IPS-18a (cell line): Measurements from ENCODE around the gene NRL.

Source experiments
- H3K27ac ChIP-seq: one replicate; pipeline ENCODE4 v1.5.1; 2013; ENCODE audit warnings: low read length
- H3K27me3 ChIP-seq: one replicate; pipeline ENCODE4 v1.6.1; 2013; ENCODE audit warnings: mild to moderate bottlenecking, low read length; ENCODE audit not compliant: control insufficient read depth, insufficient read depth
- H3K36me3 ChIP-seq: one replicate; pipeline ENCODE4 v1.6.1; 2013; ENCODE audit warnings: low read depth, low read length; ENCODE audit not compliant: control insufficient read depth
- H3K4me1 ChIP-seq: one replicate; pipeline ENCODE4 v1.6.1; 2013; ENCODE audit warnings: low read depth, low read length; ENCODE audit not compliant: control insufficient read depth
- H3K4me3 ChIP-seq: one replicate; pipeline ENCODE4 v1.5.1; 2013; ENCODE audit warnings: low read length
- H3K9ac ChIP-seq: one replicate; pipeline ENCODE4 v1.6.1; 2013; ENCODE audit warnings: mild to moderate bottlenecking, low read length, moderate library complexity
- H3K9me3 ChIP-seq: one replicate; pipeline ENCODE4 v1.6.1; 2013; ENCODE audit warnings: low read depth, low read length; ENCODE audit not compliant: control insufficient read depth

NRL gene

DNA sequence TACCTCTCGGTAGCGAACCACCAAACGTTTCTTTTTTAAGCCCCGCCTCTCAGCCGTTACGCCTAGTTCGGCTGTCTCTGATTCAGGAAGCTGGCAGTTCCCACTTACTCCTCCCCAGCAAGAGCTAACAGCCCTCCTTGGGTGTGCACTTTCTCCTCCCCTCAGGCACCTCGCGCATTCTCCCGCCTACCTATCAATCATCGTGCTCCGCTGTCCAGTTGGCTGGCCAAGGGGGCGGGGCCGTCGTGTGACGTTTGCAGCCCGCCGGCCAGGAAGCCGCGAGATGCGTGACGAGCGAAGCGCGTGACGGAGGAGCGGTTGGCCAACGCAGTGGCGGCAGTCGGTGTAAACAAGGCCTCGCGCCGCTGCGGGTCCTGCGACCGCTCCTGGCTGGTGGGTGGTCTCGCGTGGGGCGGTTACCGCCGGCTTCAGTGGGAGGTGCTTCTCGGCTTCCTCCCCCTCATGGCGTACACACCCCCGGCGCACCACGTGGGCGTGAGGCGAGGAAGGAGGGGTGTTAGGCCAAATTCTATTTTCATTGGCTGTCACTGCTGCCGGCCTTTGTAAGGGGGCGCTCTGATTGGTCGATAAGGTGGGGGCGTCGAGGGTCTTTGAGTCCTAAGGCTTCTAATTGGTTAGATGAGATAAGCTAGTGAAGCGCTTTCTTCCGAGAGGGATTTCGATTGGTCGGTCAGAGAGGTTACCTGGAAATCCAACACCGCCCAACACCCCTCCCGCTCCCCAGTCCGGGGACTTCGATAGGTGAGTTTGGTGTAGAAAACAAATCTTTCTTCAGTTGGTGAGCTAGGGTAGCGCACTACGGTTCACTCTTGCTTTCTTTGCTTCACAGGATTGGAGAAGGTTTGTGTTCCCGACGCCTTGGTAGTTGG is at the start of gene NRL, which contains the start of gene DCAF11:
TSS of gene NRL (minus strand) at position 418 of the 890 bp plus-strand sequence. CDS start 32,101 bp downstream, outside the sequence.
TSS of gene DCAF11 (plus strand) at position 246 of the 890 bp plus-strand sequence. CDS start 818 bp downstream, outside the sequence.
- Histone ChIP-seq H3K4me3 (peak within 1 kb of the TSS; percentile 84), H3K27me3 (no peaks in the 10 kb centered on the region), H3K4me1 (no peaks in the 10 kb centered on the region)

DNA sequence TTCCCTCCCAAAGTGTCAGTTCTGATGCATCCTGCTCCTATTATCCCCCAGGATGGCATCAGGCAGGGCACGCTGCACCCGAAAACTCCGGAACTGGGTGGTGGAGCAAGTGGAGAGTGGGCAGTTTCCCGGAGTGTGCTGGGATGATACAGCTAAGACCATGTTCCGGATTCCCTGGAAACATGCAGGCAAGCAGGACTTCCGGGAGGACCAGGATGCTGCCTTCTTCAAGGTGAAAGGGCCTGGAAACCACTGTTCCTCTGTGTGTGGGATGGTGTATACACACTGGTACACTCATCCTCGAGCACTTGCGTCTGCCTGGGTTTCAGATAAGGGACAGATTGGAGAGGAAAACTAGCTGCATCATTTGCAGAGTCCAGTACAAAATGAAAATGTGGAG is 47.3 kb upstream of the NRL start:
- Histone ChIP-seq H3K4me1 (peaks cover 6% of the 10 kb centered on the region), H3K9ac (no peak overlapping the region), H3K4me3 (no peak overlapping the region), H3K27me3 (no peaks in the 10 kb centered on the region), H3K9me3 (no peaks in the 10 kb centered on the region), H3K36me3 (peaks cover 32% of the 10 kb centered on the region), H3K27ac (no peak overlapping the region)

More for the DNA sequence above, at the start of gene NRL, which contains the start of gene DCAF11:
- Histone ChIP-seq H3K36me3 (peaks cover 30% of the 10 kb centered on the region), H3K9me3 (no peaks in the 10 kb centered on the region), H3K27ac (peak within 1 kb of the TSS; percentile 52), H3K9ac (peak within 1 kb of the TSS; percentile 59)

DNA sequence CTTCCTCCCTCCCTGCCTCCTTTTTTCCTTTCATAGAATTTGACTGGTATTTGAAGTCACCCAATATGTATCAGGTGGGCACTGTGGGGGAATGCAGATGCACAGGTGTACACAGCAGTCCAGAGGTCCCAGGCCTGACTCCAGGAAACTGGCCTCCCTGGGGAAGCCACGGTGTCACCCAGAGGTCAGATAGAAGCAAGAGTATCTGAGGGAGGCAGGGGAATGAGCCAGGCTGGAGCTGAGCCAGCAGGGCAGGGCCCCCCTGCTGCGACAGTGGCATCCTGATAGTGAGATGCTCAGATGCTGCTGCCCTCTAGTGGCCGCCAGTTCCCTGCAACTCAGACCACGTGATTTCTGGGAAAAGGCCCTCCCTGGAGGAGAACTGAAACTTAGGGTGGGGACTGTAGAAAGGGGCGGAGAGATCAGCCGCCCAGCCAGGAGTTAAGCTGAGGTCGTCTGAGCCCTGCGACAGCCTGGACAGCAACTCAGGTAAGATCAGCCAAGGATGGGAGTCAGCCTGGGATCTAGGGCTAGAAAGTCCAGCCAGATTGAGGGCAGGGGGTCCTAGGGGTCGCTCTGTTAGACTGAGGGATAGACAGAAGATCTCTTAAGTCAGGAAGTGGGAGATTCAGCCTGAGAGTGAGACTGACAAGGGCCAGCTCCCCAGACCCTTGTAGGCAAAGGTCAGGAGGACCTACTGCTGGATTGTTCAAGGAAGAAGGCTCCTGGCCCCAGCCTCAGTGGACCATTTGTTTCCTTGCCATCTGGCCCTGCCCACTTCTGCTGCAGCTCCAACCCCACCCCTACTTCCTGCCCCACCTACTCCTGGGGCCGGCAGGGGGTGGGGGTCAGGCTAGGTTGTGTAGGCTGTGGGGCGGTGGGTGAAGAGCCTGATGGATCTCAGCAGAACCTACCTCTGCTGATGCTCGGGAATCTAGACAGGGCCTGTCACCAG is 46.4 kb upstream of the NRL start, which contains the start of gene IRF9:
TSS of gene IRF9 (plus strand) at position 416 of the 955 bp plus-strand sequence. CDS start 880 bp downstream, outside the sequence.
- Histone ChIP-seq H3K36me3 (peaks cover 37% of the 10 kb centered on the region), H3K4me3 (peak within 1 kb of the TSS; percentile 35), H3K27ac (no peak within 1 kb of the TSS), H3K27me3 (no peaks in the 10 kb centered on the region), H3K9me3 (no peaks in the 10 kb centered on the region), H3K4me1 (peaks cover 6% of the 10 kb centered on the region), H3K9ac (no peak within 1 kb of the TSS)

DNA sequence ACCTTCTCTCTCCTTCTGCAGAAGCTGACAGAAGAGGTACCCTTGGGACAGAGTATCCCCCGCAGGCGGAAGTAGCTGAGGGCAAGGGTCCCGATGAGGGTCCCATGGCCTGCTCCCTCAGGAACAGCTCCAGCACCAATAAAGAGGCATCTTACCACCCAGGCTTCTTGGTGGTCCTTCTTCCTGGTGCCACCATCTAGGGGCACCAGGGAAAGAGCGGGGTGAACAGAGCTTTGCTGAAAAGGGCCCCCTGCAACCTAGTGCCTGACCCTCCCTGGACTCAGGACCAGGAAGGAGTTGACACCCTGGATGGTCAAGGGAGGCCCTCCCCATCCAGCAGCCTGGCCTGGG is 45.7 kb upstream of the NRL start:
- H3K4me1 ChIP-seq: peaks cover 6% of the 10 kb centered on the region
- peaks cover 44% of the 10 kb centered on the region for H3K36me3 ChIP-seq
- H3K9me3 ChIP-seq: no peaks in the 10 kb centered on the region
- H3K9ac ChIP-seq: no peak overlapping the region
- no peak overlapping the region for H3K27ac ChIP-seq
- H3K4me3 ChIP-seq: no peak overlapping the region
- no peaks in the 10 kb centered on the region for H3K27me3 ChIP-seq

DNA sequence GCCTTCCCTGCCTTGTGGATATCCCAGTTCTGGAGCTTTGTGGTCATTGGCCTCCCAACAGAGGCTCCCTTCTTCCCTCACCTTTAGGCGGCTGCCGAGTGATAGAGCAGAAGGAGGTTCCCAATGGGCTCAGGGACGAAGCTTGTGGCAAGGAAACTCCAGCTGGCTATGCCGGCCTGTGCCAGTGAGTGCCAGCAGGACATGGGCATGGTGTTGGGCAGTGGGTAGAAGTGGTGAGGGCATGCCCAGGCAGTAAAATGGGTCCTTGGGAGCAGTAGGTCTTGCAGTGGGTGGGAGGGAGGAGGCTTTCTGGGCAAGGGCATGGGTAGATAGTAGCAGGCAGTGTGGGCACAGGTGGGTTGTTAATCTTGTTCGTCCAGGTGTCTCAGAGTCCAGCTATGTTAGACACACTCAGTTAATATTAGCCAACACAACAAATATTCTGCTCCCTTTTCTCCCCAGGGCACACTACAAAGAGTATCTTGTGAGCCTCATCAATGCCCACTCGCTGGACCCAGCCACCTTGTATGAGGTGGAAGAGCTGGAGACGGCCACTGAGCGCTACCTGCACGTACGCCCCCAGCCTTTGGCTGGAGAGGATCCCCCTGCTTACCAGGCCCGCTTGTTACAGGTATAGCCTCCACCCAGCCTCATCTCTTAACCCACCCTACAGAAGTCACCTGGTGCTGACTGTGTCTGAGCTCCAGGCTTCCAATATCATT is 45.2 kb upstream of the NRL start:
- Histone ChIP-seq H3K27me3 (no peaks in the 10 kb centered on the region), H3K9ac (no peak overlapping the region), H3K36me3 (peaks cover 45% of the 10 kb centered on the region)

DNA sequence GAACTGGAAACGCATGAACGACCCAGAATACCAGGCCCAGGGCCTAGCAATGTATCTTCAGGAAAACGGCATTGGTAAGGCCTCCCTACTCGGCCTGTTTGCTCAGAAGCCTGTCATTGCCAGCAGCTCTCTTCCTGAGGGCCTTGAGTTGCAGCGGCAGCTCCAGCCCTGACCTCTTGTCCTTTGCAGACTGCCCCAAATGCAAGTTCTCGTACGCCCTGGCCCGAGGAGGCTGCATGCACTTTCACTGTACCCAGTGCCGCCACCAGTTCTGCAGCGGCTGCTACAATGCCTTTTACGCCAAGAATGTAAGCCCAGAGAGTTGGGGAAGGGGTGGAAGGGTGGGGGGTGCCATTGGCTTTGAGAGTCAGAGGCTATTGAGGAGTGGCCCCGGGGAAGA is 42.6 kb upstream of the NRL start:
- Histone ChIP-seq H3K27me3 (no peaks in the 10 kb centered on the region), H3K36me3 (peaks cover 50% of the 10 kb centered on the region), H3K9me3 (no peaks in the 10 kb centered on the region), H3K9ac (no peak overlapping the region), H3K27ac (no peak overlapping the region), H3K4me1 (peaks cover 6% of the 10 kb centered on the region), H3K4me3 (no peak overlapping the region)

More for the DNA sequence above, 45.2 kb upstream of the NRL start:
- Histone ChIP-seq H3K4me1 (peaks cover 6% of the 10 kb centered on the region), H3K9me3 (no peaks in the 10 kb centered on the region), H3K27ac (no peak overlapping the region), H3K4me3 (no peak overlapping the region)

DNA sequence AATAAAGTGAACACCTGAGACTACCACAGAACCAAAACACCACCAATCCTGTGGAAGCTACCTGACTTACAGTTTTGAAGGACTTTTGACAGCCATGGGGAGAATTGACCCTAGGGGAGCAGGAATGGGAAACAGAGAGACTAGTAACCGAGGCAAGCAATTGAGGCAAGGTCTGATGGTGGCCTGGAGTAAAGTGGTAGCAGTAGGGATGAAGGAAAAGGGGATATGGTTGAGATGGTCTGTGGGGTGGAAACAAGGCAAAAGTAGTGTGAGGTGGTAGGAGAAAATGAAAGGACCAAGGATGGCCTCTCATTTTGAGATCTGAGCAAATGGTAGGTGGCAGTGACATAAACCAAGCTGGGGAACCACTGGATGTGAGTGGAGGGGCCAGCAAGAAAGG is 42.1 kb upstream of the NRL start:
- peaks cover 6% of the 10 kb centered on the region for H3K4me1 ChIP-seq
- no peak overlapping the region for H3K4me3 ChIP-seq
- H3K36me3 ChIP-seq: peaks cover 53% of the 10 kb centered on the region
- no peaks in the 10 kb centered on the region for H3K27me3 ChIP-seq
- H3K9ac ChIP-seq: no peak overlapping the region
- no peaks in the 10 kb centered on the region for H3K9me3 ChIP-seq
- H3K27ac ChIP-seq: no peak overlapping the region

DNA sequence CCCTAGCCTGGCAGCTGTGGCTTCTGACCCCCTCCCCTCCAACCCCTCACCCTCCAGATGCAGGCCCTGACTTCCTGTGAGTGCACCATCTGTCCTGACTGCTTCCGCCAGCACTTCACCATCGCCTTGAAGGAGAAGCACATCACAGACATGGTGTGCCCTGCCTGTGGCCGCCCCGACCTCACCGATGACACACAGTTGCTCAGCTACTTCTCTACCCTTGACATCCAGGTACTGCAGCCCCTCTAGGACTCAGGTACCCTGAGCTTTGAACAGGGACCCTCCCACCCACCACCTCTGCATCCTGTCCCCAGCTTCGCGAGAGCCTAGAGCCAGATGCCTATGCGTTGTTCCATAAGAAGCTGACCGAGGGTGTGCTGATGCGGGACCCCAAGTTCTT is 40.4 kb upstream of the NRL start:
- H3K27me3 ChIP-seq: no peaks in the 10 kb centered on the region
- no peaks in the 10 kb centered on the region for H3K4me1 ChIP-seq
- no peak overlapping the region for H3K9ac ChIP-seq
- no peak overlapping the region for H3K4me3 ChIP-seq
- H3K27ac ChIP-seq: no peak overlapping the region
- no peaks in the 10 kb centered on the region for H3K9me3 ChIP-seq
- H3K36me3 ChIP-seq: peaks cover 63% of the 10 kb centered on the region

DNA sequence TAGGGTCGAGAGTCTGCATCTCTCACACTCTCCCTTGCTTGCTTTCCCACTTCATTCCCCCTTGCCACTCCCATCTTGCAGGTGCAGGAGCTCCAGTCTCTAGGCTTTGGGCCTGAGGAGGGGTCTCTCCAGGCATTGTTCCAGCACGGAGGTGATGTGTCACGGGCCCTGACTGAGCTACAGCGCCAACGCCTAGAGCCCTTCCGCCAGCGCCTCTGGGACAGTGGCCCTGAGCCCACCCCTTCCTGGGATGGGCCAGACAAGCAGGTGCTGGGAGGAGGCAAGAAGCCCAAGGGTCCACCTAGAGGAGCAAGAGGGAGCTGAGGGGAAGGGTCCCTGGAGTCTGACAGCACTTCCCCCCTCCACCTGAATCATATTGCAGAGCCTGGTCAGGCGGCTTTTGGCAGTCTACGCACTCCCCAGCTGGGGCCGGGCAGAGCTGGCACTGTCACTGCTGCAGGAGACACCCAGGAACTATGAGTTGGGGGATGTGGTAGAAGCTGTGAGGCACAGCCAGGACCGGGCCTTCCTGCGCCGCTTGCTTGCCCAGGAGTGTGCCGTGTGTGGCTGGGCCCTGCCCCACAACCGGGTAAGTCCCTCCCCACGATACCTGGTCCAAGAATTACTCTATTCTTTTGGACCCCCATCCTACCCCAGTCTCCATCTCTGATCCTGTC is 36.8 kb upstream of the NRL start:
- Histone ChIP-seq H3K36me3 (peaks cover 51% of the 10 kb centered on the region), H3K4me1 (peaks cover 3% of the 10 kb centered on the region), H3K4me3 (no peak overlapping the region), H3K9me3 (no peaks in the 10 kb centered on the region), H3K27ac (no peak overlapping the region), H3K9ac (no peak overlapping the region), H3K27me3 (no peaks in the 10 kb centered on the region)

DNA sequence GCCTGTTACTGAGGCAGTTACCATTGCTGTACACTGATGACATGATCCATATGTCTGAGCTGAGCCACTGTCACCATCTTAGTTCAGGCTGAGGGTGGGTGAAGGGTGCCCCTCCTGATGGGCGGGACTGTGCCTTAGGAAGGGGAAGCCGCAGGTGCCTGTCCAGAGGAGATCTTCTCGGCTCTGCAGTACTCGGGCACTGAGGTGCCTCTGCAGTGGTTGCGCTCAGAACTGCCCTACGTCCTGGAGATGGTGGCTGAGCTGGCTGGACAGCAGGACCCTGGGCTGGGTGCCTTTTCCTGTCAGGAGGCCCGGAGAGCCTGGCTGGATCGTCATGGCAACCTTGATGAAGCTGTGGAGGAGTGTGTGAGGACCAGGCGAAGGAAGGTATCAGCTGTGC is 36.2 kb upstream of the NRL start:
- Histone ChIP-seq H3K27ac (no peak overlapping the region), H3K27me3 (no peaks in the 10 kb centered on the region), H3K4me3 (no peak overlapping the region), H3K9me3 (no peaks in the 10 kb centered on the region), H3K9ac (no peak overlapping the region), H3K4me1 (peaks cover 3% of the 10 kb centered on the region), H3K36me3 (peaks cover 50% of the 10 kb centered on the region)
